Mucosa of stomach (tissue), 1 donor: ENCODE measurements around the gene PTPRM.

Source experiments
- H3K27me3 ChIP-seq: one replicate; pipeline ENCODE4 v1.7.0; 2013; ENCODE audit warnings: mild to moderate bottlenecking, low read length; ENCODE audit not compliant: control insufficient read depth, insufficient read depth
- H3K36me3 ChIP-seq: one replicate; pipeline ENCODE4 v1.7.0; 2013; ENCODE audit warnings: low read length; ENCODE audit not compliant: control insufficient read depth, insufficient read depth
- H3K4me1 ChIP-seq: one replicate; pipeline ENCODE4 v1.7.0; 2013; ENCODE audit warnings: mild to moderate bottlenecking, low read length; ENCODE audit not compliant: control insufficient read depth, insufficient read depth
- H3K4me3 ChIP-seq: one replicate; pipeline ENCODE4 v1.7.0; 2013; ENCODE audit warnings: low read length
- H3K9ac ChIP-seq: one replicate; pipeline ENCODE4 v1.7.0; 2013; ENCODE audit warnings: mild to moderate bottlenecking, low read length, moderate library complexity
- H3K9me3 ChIP-seq: one replicate; pipeline ENCODE4 v1.7.0; 2013; ENCODE audit warnings: mild to moderate bottlenecking, low read length, moderate library complexity; ENCODE audit not compliant: control insufficient read depth
- donor health status: Pancreatic carcinoma.

The PTPRM gene

DNA sequence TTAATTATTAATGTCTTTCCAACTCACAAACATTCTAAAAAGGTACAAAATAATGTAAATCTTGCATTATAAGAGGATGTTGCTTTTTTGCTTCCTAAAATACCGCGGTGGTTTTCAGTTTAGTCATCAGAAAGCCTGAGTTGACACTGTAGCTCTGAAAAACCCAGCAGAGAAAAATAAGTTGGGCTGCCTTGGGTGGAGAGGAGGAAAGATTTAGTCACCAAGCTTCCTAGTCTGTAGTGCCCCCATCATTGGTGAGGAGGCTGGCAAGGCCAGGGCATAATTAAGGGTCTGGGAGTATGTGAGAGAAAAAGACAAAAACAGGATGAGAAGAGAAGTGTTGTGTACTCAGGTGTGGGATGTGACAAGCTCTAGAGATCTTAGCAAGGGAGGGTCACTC, 5.7 kb downstream of the PTPRM start:
- Histone ChIP-seq H3K4me3 (no peak overlapping the region), H3K27me3 (peaks cover 5% of the 10 kb centered on the region), H3K36me3 (no peaks in the 10 kb centered on the region), H3K9me3 (no peaks in the 10 kb centered on the region), H3K9ac (no peak overlapping the region), H3K4me1 (no peaks in the 10 kb centered on the region)

DNA sequence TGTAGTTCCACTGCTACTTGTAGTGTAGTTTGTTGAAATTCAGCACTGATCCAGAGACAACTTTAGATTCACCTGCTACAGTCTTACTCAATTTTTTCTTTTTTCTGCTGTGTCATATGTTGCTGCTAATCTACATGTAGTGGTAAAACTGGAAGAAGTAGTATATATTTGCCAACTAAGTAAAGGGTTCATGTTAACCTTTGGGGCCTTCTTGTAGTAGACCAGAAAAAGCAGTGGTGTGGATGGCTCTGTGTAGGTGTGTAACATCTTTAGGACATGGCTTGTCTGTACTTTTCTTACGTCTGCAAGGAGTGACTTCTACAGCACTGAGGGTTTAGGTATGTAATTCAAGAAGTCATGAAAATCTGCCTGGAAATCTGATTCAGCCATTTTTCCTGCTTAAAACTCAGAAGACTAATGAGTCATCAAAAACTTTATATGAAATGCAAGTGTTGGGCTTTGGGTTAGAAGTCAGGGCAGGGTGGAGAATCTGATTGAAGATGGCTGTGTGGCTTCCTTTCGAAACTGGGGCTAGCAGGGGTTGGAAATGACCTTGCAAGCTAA, 8.4 kb downstream of the PTPRM start:
- H3K9me3 ChIP-seq: no peaks in the 10 kb centered on the region
- H3K4me1 ChIP-seq: no peaks in the 10 kb centered on the region
- no peak overlapping the region for H3K9ac ChIP-seq
- H3K36me3 ChIP-seq: no peaks in the 10 kb centered on the region
- H3K4me3 ChIP-seq: no peak overlapping the region
- H3K27me3 ChIP-seq: no peaks in the 10 kb centered on the region

DNA sequence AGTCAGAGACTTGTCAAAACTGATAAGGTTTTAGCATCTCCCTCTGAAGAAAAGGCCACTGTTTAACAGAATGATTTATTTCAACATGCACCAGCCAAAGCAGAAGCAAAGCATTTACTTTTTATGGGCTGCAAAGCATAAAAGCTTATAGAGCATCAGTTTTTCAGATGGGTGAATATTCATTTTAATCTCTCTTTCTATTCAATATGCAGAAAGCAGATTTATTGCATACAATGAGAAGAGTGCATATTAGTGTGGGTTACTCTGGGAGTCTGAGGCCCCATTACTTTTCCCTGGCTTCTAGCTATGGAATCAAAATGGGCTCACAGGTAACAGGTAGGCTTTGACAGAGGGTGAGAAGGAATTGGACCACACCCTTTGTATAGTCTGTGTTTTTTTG, 9.0 kb downstream of the PTPRM start:
- Histone ChIP-seq H3K36me3 (no peaks in the 10 kb centered on the region), H3K4me3 (no peak overlapping the region), H3K9ac (no peak overlapping the region), H3K9me3 (no peaks in the 10 kb centered on the region), H3K4me1 (no peaks in the 10 kb centered on the region), H3K27me3 (no peaks in the 10 kb centered on the region)

DNA sequence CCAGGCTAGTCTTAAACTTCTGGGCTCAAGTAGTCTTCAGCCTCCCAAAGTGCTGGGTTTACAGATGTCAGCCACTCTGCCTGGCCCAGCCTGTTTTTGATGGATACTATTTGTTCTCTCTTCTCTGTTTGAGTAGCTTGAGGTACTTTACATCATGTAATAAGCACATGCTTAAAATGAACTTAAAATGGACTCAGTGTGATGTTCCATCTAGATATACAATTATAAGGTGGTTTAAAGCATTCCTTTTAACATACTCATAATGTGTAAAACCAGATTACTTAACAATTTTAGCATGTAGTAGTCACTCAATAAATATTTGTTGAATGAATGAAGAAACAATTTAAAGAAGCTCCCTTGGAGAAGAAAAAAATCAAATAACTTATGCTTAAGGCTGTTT, 9.6 kb downstream of the PTPRM start:
- Histone ChIP-seq H3K4me3 (no peak overlapping the region), H3K9ac (no peak overlapping the region), H3K4me1 (no peaks in the 10 kb centered on the region), H3K27me3 (no peaks in the 10 kb centered on the region), H3K9me3 (no peaks in the 10 kb centered on the region), H3K36me3 (no peaks in the 10 kb centered on the region)

DNA sequence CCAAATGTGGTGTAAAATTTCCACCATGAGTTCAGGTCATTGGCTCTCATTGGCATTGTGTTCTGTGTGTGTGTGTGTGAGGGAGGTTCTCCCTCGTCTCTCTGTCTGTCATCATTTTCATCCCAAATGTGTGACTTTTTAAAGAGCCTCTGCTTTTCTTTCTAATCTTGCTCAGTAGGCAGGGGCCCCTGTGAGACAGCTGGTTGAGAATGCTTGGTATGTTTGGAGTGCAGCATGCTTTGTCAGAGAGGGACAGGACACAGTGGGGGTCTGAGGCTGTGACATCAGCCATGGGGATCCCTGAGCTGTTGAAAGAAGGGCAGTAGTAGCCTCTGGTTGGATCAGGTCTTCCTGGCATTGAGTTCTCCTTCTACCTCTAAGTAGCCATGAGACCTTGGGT, 10.6 kb downstream of the PTPRM start:
- Histone ChIP-seq H3K9ac (no peak overlapping the region), H3K4me3 (no peak overlapping the region), H3K4me1 (no peaks in the 10 kb centered on the region), H3K9me3 (no peaks in the 10 kb centered on the region), H3K36me3 (no peaks in the 10 kb centered on the region), H3K27me3 (no peaks in the 10 kb centered on the region)

DNA sequence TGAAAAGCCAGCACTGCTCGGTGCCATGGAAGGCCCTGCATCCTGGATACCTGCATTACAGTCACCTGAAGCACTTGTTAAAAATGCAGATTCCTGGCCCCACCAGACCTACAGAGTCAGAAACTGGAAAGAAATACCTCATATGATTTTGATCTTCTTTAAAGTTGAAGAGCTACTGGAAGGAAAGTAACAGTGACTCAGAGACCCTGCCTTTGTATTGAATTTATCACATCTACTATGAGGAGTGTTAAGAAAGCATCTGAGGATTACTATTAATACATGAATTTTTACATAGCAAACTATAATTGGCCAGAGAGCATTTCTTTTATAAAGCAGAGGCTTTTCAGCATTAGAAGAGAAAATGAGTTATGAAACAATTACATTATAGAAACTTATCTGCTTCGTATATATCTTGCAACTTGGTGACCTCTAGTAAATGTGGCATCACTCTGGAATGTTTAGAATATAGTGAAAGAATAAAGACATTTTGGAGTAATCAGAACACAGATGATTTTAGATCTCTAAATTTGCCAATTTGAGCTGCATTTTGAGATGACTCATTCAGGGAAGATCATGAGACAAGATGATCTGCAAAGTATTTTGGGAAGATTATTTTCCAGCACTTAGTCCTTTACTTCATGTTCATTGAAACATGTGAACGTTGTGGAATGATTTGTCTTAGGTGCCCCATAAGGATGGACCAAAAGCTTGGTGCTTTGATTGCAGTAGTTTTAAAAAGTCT, 12.2 kb downstream of the PTPRM start:
- H3K27me3 ChIP-seq: no peaks in the 10 kb centered on the region
- H3K4me3 ChIP-seq: no peak overlapping the region
- H3K9me3 ChIP-seq: no peaks in the 10 kb centered on the region
- H3K9ac ChIP-seq: no peak overlapping the region
- H3K4me1 ChIP-seq: no peaks in the 10 kb centered on the region
- H3K36me3 ChIP-seq: no peaks in the 10 kb centered on the region

DNA sequence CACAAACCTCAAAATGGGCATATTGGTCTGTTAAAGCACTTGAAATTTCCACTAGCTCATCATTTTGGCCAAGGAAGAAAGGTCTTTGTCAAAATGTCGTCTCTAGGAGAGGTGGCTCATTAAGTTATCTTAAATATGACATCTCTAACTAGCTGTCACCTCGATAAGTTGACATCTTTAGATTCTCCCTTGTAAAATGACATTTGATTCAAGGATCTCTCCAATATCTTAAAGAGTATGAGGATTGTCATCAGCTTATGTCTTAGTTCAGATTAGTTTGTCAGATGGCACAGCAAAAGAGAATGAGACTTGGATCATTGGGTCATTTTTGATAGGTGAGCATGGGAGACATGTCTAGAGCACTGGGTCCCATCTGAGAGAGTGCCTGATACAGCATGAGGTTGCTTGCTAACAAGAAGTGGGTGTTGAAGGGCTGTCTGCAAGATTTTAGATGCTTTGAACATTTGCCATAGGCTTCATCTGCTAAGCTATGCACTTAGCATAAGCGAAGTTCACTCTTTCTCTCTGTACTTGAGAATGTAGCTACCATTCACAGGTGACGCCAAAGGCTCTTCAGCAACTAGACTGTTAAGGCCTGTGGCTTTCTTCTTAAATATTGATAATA, 12.9 kb downstream of the PTPRM start:
- H3K4me3 ChIP-seq: no peak overlapping the region
- H3K9me3 ChIP-seq: no peaks in the 10 kb centered on the region
- H3K36me3 ChIP-seq: no peaks in the 10 kb centered on the region
- no peaks in the 10 kb centered on the region for H3K27me3 ChIP-seq
- no peak overlapping the region for H3K9ac ChIP-seq
- no peaks in the 10 kb centered on the region for H3K4me1 ChIP-seq

DNA sequence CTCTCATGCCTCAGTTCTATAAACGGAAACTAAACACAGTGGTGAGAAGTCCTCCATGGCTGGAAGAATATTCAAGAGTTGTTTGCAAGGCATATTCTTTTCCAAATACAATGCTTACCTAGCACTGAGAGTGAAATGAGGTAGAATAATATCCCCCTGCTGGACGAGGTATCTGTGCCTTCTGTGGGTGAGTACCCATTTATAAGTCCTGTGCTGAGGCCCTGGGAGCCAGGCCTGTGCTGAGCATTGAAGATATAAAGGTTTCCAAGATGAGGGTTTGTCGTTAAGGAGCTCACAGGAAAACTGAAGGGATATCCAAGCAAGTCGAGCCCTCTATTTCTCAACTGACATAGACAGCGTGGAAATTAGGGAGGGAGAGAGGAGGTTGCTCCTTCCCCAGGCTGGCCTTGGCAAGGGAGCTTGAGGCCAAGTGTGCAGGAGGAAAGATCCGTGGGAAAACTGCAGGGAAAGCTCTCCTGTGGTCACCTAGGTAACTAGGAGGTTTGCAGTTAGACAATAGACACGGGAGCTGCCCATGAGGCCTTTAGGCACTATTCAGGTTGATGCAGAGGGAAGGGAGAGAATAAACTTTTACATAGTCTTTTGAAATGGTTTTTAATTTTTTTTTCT, 17.6 kb downstream of the PTPRM start:
- no peak overlapping the region for H3K9ac ChIP-seq
- H3K27me3 ChIP-seq: no peaks in the 10 kb centered on the region
- H3K4me1 ChIP-seq: no peaks in the 10 kb centered on the region
- no peaks in the 10 kb centered on the region for H3K9me3 ChIP-seq
- H3K36me3 ChIP-seq: no peaks in the 10 kb centered on the region
- no peak overlapping the region for H3K4me3 ChIP-seq

DNA sequence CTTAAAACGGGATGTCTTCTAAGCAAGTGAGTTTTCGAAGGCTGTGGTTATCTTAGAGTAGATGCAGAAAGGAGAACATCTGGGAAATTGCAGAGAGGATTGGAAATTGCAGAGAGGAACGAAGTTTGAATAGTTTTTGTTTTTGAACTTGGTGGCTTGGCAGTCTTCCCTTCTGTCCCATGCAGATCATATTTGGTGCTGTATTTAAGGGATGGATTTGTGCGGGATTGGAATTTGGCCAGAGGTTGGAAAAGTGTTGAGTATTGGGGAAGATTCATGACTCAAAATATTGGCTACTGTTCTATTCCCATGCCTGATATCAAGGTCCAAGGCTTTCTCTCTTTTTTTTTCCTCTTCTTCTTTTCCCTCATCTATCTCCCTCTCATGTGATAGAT, 18.2 kb downstream of the PTPRM start:
- Histone ChIP-seq H3K4me3 (no peak overlapping the region), H3K9ac (no peak overlapping the region), H3K9me3 (no peaks in the 10 kb centered on the region), H3K36me3 (no peaks in the 10 kb centered on the region), H3K4me1 (no peaks in the 10 kb centered on the region), H3K27me3 (no peaks in the 10 kb centered on the region)

DNA sequence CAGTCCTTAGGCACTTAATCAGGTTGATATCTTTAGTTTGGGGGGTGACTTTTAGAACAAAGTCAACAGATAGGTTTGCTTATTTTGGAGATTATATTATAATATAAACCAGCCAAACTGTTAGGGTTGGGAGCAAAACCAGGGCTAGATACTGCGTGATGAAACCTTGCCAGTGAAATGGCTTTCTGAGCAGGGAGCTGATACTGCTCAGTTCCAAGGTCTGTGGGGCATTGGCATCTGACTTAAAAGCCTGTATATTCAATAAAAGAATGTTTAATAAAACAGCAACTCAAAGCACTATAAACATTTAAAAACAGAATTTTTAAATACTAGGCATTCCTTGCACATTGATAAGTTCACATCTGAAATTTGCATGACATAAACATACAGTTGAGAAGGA, 19.3 kb downstream of the PTPRM start:
- Histone ChIP-seq H3K9me3 (no peaks in the 10 kb centered on the region), H3K9ac (no peak overlapping the region), H3K4me3 (no peak overlapping the region), H3K36me3 (no peaks in the 10 kb centered on the region), H3K4me1 (no peaks in the 10 kb centered on the region), H3K27me3 (no peaks in the 10 kb centered on the region)

DNA sequence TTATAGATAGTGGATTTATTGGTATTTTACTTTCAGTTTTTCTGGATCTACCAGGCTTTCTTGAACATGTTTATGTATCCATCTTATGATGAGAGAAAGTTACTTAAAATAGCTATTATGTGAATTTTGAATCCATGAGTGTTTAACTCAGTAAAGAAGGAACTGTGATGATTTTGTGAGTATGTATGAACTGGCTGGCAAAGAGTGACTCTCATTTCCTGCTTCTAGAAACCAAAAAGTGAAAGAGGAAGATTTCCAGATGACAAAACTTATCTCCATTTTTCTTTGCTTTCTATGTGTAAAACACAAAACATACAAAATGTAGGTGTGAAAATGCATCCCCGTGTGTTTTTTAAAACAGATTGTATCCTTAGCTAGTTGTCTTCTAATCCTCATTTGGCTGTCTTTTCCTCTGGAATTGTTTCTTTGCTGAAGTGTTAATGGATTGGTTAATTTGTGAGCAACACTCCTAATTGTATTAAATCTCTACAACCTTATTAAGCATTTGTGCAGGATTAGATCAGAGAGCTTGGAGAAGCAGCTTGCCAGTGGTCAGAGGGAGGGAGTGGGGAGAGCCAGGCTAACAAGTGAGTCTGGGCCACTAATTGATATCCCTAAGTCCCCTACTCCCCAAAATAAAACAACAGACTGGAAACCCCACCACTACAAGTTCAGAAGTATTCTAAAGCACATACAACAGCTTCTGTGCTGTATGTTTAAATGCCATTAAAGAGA, 23.9 kb downstream of the PTPRM start:
- no peaks in the 10 kb centered on the region for H3K27me3 ChIP-seq

More for the DNA sequence above, 23.9 kb downstream of the PTPRM start:
- H3K4me3 ChIP-seq: no peak overlapping the region
- H3K9ac ChIP-seq: no peak overlapping the region
- H3K4me1 ChIP-seq: no peaks in the 10 kb centered on the region
- no peaks in the 10 kb centered on the region for H3K9me3 ChIP-seq
- H3K36me3 ChIP-seq: no peaks in the 10 kb centered on the region
